Spleen (tissue), 11 donors: ENCODE data around the gene KLF7. TPM values are rescaled to one million over a fixed set of nuclear protein-coding genes. Genes with fewer than 3 reads are reported as not detected.

Source experiments
- DNase-seq: peaks from one replicate; pipeline ENCODE4 v3.0.0-alpha.2; 2020
- H3K27ac ChIP-seq, 8 donors: fragments of 200-600 bp; sonication (generic) in 7 of 8; 1 replicate in 4 of 8; 2 replicates in 4 of 8; pipeline versions ENCODE4 v1.5.0 to v1.8.0; 2016 to 2021; ENCODE audit warnings: inconsistent platforms in 4 of 8, mild to moderate bottlenecking in 4 of 8, moderate library complexity in 1 of 8
- H3K27me3 ChIP-seq, 7 donors: fragments of 200-600 bp; sonication (generic) in 6 of 7; replicated peaks in 1 of 7; 1 replicate in 4 of 7; 2 replicates in 3 of 7; pipeline versions ENCODE4 v1.5.0 to v1.8.0; 2016 to 2021; ENCODE audit warnings: inconsistent platforms in 3 of 7, mild to moderate bottlenecking in 1 of 7
- H3K36me3 ChIP-seq, 6 donors: fragments of 200-600 bp; sonication (generic) in 5 of 6; 1 replicate in 4 of 6; 2 replicates in 2 of 6; pipeline versions ENCODE4 v1.5.0 to v1.8.0; 2016 to 2021; ENCODE audit warnings: inconsistent platforms in 2 of 6
- H3K4me1 ChIP-seq, 6 donors: fragments of 200-600 bp; sonication (generic) in 5 of 6; 1 replicate in 3 of 6; 2 replicates in 3 of 6; pipeline versions ENCODE4 v1.5.0 to v1.8.0; 2016 to 2021; ENCODE audit warnings: inconsistent platforms in 3 of 6
- H3K4me3 ChIP-seq, 8 donors: fragments of 200-600 bp; sonication (generic) in 7 of 8; 1 replicate in 4 of 8; 2 replicates in 4 of 8; pipeline versions ENCODE4 v1.5.0 to v1.8.0; 2016 to 2021; ENCODE audit warnings: inconsistent platforms in 4 of 8, mild to moderate bottlenecking in 4 of 8, moderate library complexity in 2 of 8
- H3K9me3 ChIP-seq, 8 donors: fragments of 200-600 bp; sonication (generic) in 7 of 8; 1 replicate in 4 of 8; 2 replicates in 4 of 8; pipeline versions ENCODE4 v1.5.0 to v1.8.0; 2016 to 2021; ENCODE audit warnings: inconsistent platforms in 4 of 8
- POLR2A ChIP-seq, 3 donors: fragments of 450-650 bp; IDR thresholded peaks; one replicate each; pipeline ENCODE4 v1.5.1; 2017; ENCODE audit warnings: antibody characterized with exemption in 3 of 3, mild to moderate bottlenecking in 1 of 3
- POLR2AphosphoS5 ChIP-seq, 3 donors: sonication (generic); formaldehyde crosslinking; IDR thresholded peaks; one replicate each; pipeline ENCODE4 v1.5.1; 2017; ENCODE audit warnings: antibody characterized with exemption in 3 of 3
- WGBS, 5 donors: extraction: QIAGEN DNeasy Blood & Tissue Kit in 3 of 5; methylation state at CpG; one replicate each; pipeline versions ENCODE4 v1.1.5 to v1.1.7; 2013 to 2018; 5-methylcytosine and 5-hydroxymethylcytosine counted together
- intact Hi-C: fragments of 100-400 bp; cut with DNase I; formaldehyde crosslinking; loops from one replicate; pipeline ENCODE4 v1.15.0; 2023; ENCODE audit warnings: low total_unique reads
- polyA plus RNA-seq, 3 donors: library from polyadenylated mRNA; stranded (reverse); fragments of 200-250 nt; gene quantifications; one replicate each; pipeline ENCODE4 v1.2.1, GENCODE V29; 2013
- total RNA-seq, 7 donors: library from RNA; depleted of rRNA in 3 of 7; stranded (reverse); fragments of >200 nt in 3 of 7; fragmentation: NEBNext Ultra II Directional in 4 of 7; extraction: Animal tissue kit (Norgen Biotek cat#: 25700) in 4 of 7; gene quantifications; one replicate each; pipeline versions ENCODE4 v1.1.0 to v1.2.1, GENCODE V29; 2016 to 2021
- TF ChIP-seq, protein P1 (sequence below), 11 experiments: fragments of 200-600 bp in 7 of 11; fragments of 450-650 bp in 4 of 11; sonication (generic) in 4 of 11; IDR thresholded peaks in 8 of 11; conservative IDR thresholded peaks in 3 of 11; 1 replicate in 7 of 11; 2 replicates in 4 of 11; pipeline versions ENCODE4 v1.4.0 to v1.8.0; 2016 to 2021; ENCODE audit warnings: antibody characterized with exemption in 11 of 11, inconsistent platforms in 4 of 11, mild to moderate bottlenecking in 1 of 11
- donor health status: healthy with polysubstance abuse.
- donor health status: DM: no; HTN: no; CAD: no; lungs with moderate emphysema.
- donor health status: DM: no; HTN: no; CAD: no.
- donor health status: Bipolar disorder and iron deficiency.
- donor health status: healthy.
- donor health status: DM: no; HTN: no; CAD: no.
- donor health status: DM: yes; HTN: yes; CAD: no.

The KLF7 gene
- total and polyA plus RNA-seq, 10 donors, result 2.9 to 74.4 (median 27.8) TPM

DNA sequence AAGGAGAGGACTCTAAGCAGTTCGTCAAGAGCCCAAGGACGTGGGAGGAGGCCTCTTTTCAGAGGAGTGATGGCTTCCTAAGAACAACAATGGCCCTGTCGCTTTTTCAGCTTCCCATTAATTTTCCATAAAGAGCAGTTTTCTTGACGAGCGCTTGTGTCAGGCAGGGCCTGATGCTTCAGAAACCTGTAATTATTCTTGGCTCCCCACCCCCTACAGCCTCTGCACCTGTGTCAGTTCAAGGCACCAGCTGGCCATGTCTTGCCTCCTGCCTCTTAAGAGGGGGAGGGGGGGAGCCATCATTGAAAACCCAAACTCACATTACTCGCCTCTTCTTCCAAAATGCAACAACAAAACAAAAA lies 32.3 kb downstream of the KLF7 start:
- DNase-seq, result no peak
- WGBS, 5 donors, result 67 to 80% (median 71%) methylated on average over 6 of the region's 6 CpGs
- H3K27me3 ChIP-seq, result no peaks in the 10 kb centered on the region
- H3K9me3 ChIP-seq, result no peaks in the 10 kb centered on the region
- TF ChIP-seq, protein P1, sequence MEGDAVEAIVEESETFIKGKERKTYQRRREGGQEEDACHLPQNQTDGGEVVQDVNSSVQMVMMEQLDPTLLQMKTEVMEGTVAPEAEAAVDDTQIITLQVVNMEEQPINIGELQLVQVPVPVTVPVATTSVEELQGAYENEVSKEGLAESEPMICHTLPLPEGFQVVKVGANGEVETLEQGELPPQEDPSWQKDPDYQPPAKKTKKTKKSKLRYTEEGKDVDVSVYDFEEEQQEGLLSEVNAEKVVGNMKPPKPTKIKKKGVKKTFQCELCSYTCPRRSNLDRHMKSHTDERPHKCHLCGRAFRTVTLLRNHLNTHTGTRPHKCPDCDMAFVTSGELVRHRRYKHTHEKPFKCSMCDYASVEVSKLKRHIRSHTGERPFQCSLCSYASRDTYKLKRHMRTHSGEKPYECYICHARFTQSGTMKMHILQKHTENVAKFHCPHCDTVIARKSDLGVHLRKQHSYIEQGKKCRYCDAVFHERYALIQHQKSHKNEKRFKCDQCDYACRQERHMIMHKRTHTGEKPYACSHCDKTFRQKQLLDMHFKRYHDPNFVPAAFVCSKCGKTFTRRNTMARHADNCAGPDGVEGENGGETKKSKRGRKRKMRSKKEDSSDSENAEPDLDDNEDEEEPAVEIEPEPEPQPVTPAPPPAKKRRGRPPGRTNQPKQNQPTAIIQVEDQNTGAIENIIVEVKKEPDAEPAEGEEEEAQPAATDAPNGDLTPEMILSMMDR (IDR thresholded peaks at IDR 0.05 in 8 of 11, conservative IDR thresholded peaks at IDR 0.05 in 3 of 11), result no peak
- TF ChIP-seq POLR2A (IDR thresholded peaks at IDR 0.05) (no peak), POLR2AphosphoS5 (IDR thresholded peaks at IDR 0.05) (no peak)
- H3K36me3 ChIP-seq, result no peaks in the 10 kb centered on the region
- peak overlapping the region in 5 of 8 donors; percentile 30 to 95 (median 78) for H3K27ac ChIP-seq
- H3K4me3 ChIP-seq, result no peak overlapping the region
- peaks cover 25 to 99% (median 57%) of the 10 kb centered on the region in 6 donors for H3K4me1 ChIP-seq
- intact Hi-C loops, result no loop called here

DNA sequence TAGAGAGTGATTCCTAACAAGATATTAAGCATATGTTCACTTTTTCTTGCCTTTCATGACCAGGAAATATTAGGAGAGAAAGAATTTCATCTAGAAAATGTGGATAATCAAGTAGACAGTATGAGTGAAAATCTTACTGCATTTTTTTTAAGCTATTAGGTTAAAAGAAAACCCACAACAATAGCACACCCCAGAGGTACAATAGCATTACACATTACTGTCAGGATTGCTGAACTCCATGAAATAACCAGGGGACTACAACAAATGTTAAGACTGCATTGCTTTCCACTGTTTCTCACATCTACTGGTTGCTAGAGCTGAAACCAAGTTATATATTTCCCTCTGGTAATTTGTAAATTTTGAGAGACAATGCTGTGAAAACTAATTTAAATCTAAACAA lies 33.7 kb downstream of the KLF7 start:
- intact Hi-C loops, result no loop called here
- H3K27ac ChIP-seq, result peak overlapping the region in 5 of 8 donors; percentile 22 to 95 (median 78)
- no peak for DNase-seq
- no peaks in the 10 kb centered on the region for H3K27me3 ChIP-seq
- peaks cover 0 to 2% (median 0%) of the 10 kb centered on the region in 6 donors for H3K36me3 ChIP-seq
- H3K9me3 ChIP-seq, result no peaks in the 10 kb centered on the region
- TF ChIP-seq POLR2AphosphoS5 (IDR thresholded peaks at IDR 0.05) (no peak), POLR2A (IDR thresholded peaks at IDR 0.05) (no peak)
- TF ChIP-seq, protein P1 (IDR thresholded peaks at IDR 0.05 in 8 of 11, conservative IDR thresholded peaks at IDR 0.05 in 3 of 11), result no peak
- peaks cover 25 to 98% (median 56%) of the 10 kb centered on the region in 6 donors for H3K4me1 ChIP-seq
- no peak overlapping the region for H3K4me3 ChIP-seq

DNA sequence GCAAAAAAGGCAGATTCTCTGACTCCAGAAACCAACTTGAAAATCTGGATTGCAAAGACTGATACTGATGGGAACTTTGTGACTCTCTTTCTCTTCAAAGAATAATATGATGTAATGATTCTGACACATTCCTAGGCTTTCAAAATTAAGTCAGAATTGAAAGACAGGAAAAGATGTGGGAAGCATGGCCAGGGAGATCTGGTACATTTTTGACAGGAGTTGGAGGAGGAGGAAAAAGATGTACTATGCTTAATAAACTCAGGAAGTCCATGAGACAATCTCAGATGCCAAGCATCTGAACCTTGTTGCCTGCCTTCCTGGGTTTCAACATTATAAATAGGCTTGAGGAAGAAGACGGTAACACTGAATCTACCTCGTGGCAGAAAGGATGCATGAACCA lies 34.2 kb downstream of the KLF7 start:
- H3K36me3 ChIP-seq, result peaks cover 0 to 3% (median 0%) of the 10 kb centered on the region in 6 donors
- DNase-seq, result no peak
- H3K27me3 ChIP-seq, result no peaks in the 10 kb centered on the region
- H3K9me3 ChIP-seq, result no peaks in the 10 kb centered on the region
- H3K4me3 ChIP-seq, result no peak overlapping the region
- WGBS, 5 donors, result 28 to 32% (median 29%) methylated on average over 2 of the region's 2 CpGs
- peak overlapping the region in 6 of 8 donors; percentile 22 to 95 (median 58) for H3K27ac ChIP-seq
- intact Hi-C loops, result no loop called here
- peaks cover 24 to 97% (median 54%) of the 10 kb centered on the region in 6 donors for H3K4me1 ChIP-seq
- TF ChIP-seq POLR2A (IDR thresholded peaks at IDR 0.05) (no peak), POLR2AphosphoS5 (IDR thresholded peaks at IDR 0.05) (no peak)
- TF ChIP-seq, protein P1 (IDR thresholded peaks at IDR 0.05 in 8 of 11, conservative IDR thresholded peaks at IDR 0.05 in 3 of 11), result no peak

GRCh38 chr2:207130958-207131521 lies 34.7 kb downstream of the KLF7 start:
- peaks cover 18 to 97% (median 49%) of the 10 kb centered on the region in 6 donors for H3K4me1 ChIP-seq
- TF ChIP-seq POLR2A (IDR thresholded peaks at IDR 0.05) (no peak), POLR2AphosphoS5 (IDR thresholded peaks at IDR 0.05) (no peak)
- TF ChIP-seq, protein P1 (IDR thresholded peaks at IDR 0.05 in 8 of 11, conservative IDR thresholded peaks at IDR 0.05 in 3 of 11), result no peak
- no peaks in the 10 kb centered on the region for H3K27me3 ChIP-seq
- intact Hi-C loops, result no loop called here
- DNase-seq, result no peak
- 81 to 97% (median 83%) methylated on average over 2 of the region's 2 CpGs for WGBS, 5 donors
- H3K9me3 ChIP-seq, result no peaks in the 10 kb centered on the region
- peaks cover 0 to 3% (median 0%) of the 10 kb centered on the region in 6 donors for H3K36me3 ChIP-seq
- H3K27ac ChIP-seq, result peak overlapping the region in 7 of 8 donors; percentile 1 to 95 (median 37)
- no peak overlapping the region for H3K4me3 ChIP-seq
